ENCODE measurements around the gene ICE1. TPM values are rescaled to one million over a fixed set of nuclear protein-coding genes. Genes with fewer than 3 reads are reported as not detected.

ICE1 gene
- polyA plus RNA-seq, 2 of the 4 experiments (the other 2 are of a cell fraction), result 16.3 to 33.1 TPM

DNA sequence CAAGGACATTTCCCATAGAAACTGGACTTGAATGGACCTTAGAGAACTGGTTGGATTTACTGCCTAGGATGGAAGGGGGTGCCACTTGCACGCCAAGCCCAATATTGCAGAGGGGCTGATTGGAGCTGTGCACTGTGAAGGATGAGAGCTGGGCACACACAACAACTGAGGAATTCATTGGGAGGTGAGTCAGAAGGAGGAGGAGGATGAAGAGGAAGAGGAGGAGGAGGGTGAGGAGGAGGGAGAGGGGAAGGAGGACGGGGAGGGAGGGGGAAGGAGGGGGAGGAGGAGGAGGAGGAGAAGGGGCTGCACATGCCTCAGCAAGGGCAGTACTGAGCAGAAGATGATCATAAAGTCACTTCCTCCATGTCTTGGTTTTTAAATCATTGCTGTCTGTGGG, 5.7 kb upstream of the ICE1 start:
- ChIA-PET CTCF (interaction anchor here (0.6 to 9.7 kb wide), 6 partner anchors 21 to 555 kb away, joined by 3 to 234 read pairs (median 38); partner anchors contain the start of gene ADAMTS16), POLR2A (no interaction called here)
- ATAC-seq, result no peak
- FAIRE-seq, result no peak
- peak overlapping the region in 1 of 2 experiments; percentile 9; a peak in 1 of 6 replicates for H3K27ac ChIP-seq
- TF ChIP-seq, protein P1, sequence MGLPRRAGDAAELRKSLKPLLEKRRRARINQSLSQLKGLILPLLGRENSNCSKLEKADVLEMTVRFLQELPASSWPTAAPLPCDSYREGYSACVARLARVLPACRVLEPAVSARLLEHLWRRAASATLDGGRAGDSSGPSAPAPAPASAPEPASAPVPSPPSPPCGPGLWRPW (IDR thresholded peaks at IDR 0.05), result no peak
- H3K4me1 ChIP-seq, result peaks cover 10% of the 10 kb centered on the region; the same call in 2 of the 3 replicates
- DNase-seq (ENCODE audit: low read depth in 1 of 2, low spot score in 1 of 2), result no peak
- no peaks in the 10 kb centered on the region for H3K9me3 ChIP-seq
- 60% methylated on average over 2 of the region's 2 CpGs for WGBS (ENCODE audit: missing lambda C conversion rate)
- no peak overlapping the region for H3K4me3 ChIP-seq
- H3K4me2 ChIP-seq, result no peak overlapping the region

DNA sequence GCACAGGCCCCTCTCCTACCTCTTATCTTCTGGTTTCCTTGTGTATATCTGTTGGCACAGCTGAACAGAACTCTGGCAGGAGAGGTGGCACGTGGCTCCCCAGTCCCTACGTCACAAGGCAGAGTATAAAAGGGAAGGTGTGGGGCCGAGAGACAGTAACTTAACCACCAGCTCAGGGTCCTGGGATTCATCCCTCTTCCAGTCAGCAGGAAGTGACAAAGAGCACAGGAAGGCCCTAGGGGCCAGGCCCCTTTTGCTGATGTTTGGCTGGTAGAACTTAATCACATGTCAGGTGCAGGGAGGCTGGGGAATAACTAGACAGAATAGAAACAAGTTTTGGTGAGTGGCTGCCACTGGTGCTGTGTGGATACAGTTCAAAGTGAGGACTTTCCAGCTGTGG, 4.5 kb upstream of the ICE1 start:
- ChIA-PET POLR2A (no interaction called here), CTCF (interaction anchor here (0.9 to 9.7 kb wide), 24 partner anchors 13 to 551 kb away, joined by 3 to 234 read pairs (median 8); partner anchors contain the start of gene ADAMTS16)
- H3K4me1 ChIP-seq, result peaks cover 10% of the 10 kb centered on the region; the same call in 2 of the 3 replicates
- TF ChIP-seq MAZ (IDR thresholded peaks at IDR 0.05; ENCODE audit: borderline replicate concordance, low read depth, low read length) (no peak), RCOR1 (IDR thresholded peaks at IDR 0.05; ENCODE audit: low read depth, low read length) (no peak)
- TF ChIP-seq, protein P2, sequence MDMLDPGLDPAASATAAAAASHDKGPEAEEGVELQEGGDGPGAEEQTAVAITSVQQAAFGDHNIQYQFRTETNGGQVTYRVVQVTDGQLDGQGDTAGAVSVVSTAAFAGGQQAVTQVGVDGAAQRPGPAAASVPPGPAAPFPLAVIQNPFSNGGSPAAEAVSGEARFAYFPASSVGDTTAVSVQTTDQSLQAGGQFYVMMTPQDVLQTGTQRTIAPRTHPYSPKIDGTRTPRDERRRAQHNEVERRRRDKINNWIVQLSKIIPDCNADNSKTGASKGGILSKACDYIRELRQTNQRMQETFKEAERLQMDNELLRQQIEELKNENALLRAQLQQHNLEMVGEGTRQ (IDR thresholded peaks at IDR 0.05), result no peak
- H3K4me2 ChIP-seq, result no peak overlapping the region
- FAIRE-seq (no peak), ATAC-seq (no peak), DNase-seq (ENCODE audit: low read depth in 1 of 2, low spot score in 1 of 2) (no peak)
- 53% methylated on average over 3 of the region's 3 CpGs for WGBS (ENCODE audit: missing lambda C conversion rate)
- 0 out of 6 replicates have a peak overlapping the region, but pooled peaks of 1 of the 2 experiments have one; percentile 8 for H3K27ac ChIP-seq
- no peak overlapping the region for H3K4me3 ChIP-seq
- H3K9me3 ChIP-seq, result no peaks in the 10 kb centered on the region

DNA sequence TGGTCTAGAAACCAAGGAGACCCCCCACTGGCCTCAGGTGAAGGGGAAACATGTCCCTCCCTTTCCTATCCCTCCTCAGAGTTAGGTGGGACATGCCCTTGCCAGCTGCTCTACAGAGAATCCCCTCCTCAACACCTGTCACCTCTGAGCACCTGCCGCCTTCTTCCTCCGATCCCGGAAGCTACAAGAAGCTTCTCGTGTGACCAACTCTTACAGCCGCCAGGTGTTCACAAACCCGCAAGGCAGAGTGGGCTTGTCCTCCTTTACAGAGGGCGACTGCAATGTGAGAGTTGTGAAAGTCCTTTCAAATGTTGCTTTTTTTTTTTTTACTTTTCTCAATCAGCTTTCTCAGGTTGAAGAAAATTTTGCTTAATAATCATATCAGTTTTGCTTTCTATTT, 3.7 kb upstream of the ICE1 start:
- DNase-seq (ENCODE audit: low read depth in 1 of 2, low spot score in 1 of 2) (no peak), FAIRE-seq (no peak), ATAC-seq (no peak)
- peaks cover 13% of the 10 kb centered on the region; the same call in 2 of the 3 replicates for H3K4me1 ChIP-seq
- H3K27ac ChIP-seq, result no peak overlapping the region; a peak in 1 of 6 replicates
- H3K4me2 ChIP-seq, result no peak overlapping the region
- ChIA-PET CTCF (interaction anchor here (0.6 to 9.7 kb wide), 55 partner anchors 10 to 556 kb away, joined by 3 to 234 read pairs (median 4); partner anchors contain the start of gene ADAMTS16), POLR2A (no interaction called here)
- no peak for TF ChIP-seq HEYL (CRISPR knock-in tag; IDR thresholded peaks at IDR 0.05)
- TF ChIP-seq MAZ (IDR thresholded peaks at IDR 0.05; ENCODE audit: borderline replicate concordance, low read depth, low read length), result no peak
- TF ChIP-seq ZNF302 (CRISPR knock-in tag; IDR thresholded peaks at IDR 0.05), result no peak
- WGBS (ENCODE audit: missing lambda C conversion rate), result 79% methylated on average over 7 of the region's 7 CpGs
- no peaks in the 10 kb centered on the region for H3K9me3 ChIP-seq
- no peak overlapping the region for H3K4me3 ChIP-seq

DNA sequence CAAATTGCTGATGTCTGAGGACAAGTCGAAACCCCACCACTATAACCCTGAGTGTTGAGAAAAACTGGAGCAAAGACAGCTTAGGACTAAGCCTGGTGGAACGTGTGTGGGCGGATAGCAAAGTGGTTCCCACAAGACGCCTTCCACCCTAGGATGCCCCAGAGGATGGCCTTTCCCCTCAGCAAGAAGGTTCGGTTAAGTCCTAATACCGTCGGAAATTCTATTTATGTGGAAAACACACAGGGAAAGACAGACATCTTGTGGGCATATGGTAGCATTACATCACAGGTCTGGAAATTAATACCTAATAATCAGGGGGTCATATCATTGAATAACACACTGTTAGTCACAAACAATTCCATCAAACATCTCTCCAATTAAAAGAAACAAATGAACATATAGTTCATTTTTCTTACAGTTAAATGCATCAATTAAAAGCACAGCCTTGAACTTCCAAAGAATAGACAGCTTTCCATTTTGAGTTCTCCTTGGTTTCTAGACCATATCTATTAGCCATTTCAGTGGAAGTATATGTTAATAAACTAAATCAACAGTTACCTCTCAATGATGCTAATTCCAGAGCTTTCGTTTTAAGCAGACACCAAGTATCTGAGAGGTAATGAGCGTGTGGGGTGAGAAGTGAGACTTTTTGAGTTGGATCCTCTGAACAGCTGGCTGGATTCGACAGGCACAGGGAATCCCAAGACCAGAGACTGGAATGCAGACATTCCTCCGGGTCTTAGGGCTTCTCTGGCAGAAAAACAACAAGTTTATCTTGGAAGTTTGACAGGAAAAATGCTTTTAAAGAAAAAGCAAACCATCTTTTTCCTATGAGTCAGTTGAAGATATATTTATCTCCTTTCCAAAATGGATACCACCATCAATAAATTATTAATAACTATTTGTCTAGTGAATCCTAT, 2.9 kb upstream of the ICE1 start:
- 14% methylated on average over 11 of the region's 11 CpGs for WGBS (ENCODE audit: missing lambda C conversion rate)
- no peak for FAIRE-seq
- POLR2A ChIA-PET, result no interaction called here

More for the DNA sequence above, 2.9 kb upstream of the ICE1 start:
- no peak overlapping the region for H3K4me3 ChIP-seq
- TF ChIP-seq SMC3 (IDR thresholded peaks at IDR 0.05) (peak; percentile 95), EHMT2 (IDR thresholded peaks at IDR 0.05; ENCODE audit: low read depth) (no peak), CEBPB (IDR thresholded peaks at IDR 0.05) (peak in 1 of 2 experiments; percentile 28; a peak in 1 of 4 replicates), HEYL (CRISPR knock-in tag; IDR thresholded peaks at IDR 0.05) (no peak), RAD21 (conservative IDR thresholded peaks at IDR 0.05 in 1 of 2, IDR thresholded peaks at IDR 0.05 in 1 of 2) (peak; percentile 94 to 95), RARB (CRISPR knock-in tag; IDR thresholded peaks at IDR 0.05) (no peak)
- TF ChIP-seq, protein P3, sequence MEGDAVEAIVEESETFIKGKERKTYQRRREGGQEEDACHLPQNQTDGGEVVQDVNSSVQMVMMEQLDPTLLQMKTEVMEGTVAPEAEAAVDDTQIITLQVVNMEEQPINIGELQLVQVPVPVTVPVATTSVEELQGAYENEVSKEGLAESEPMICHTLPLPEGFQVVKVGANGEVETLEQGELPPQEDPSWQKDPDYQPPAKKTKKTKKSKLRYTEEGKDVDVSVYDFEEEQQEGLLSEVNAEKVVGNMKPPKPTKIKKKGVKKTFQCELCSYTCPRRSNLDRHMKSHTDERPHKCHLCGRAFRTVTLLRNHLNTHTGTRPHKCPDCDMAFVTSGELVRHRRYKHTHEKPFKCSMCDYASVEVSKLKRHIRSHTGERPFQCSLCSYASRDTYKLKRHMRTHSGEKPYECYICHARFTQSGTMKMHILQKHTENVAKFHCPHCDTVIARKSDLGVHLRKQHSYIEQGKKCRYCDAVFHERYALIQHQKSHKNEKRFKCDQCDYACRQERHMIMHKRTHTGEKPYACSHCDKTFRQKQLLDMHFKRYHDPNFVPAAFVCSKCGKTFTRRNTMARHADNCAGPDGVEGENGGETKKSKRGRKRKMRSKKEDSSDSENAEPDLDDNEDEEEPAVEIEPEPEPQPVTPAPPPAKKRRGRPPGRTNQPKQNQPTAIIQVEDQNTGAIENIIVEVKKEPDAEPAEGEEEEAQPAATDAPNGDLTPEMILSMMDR (IDR thresholded peaks at IDR 0.05), result peak; percentile 91
- DNase-seq (ENCODE audit: low read depth in 1 of 2, low spot score in 1 of 2) (peak; percentile 65 to 69), ATAC-seq (0 out of 6 replicates have a peak, but pooled peaks of 1 of the 2 experiments have one; percentile 1)
- peak overlapping the region; percentile 28; the same call in 1 of the 3 replicates for H3K4me2 ChIP-seq
- H3K27ac ChIP-seq, result peak overlapping the region in 1 of 2 experiments; percentile 45; a peak in 1 of 6 replicates
- peaks cover 18% of the 10 kb centered on the region; the same call in 2 of the 3 replicates for H3K4me1 ChIP-seq
- H3K9me3 ChIP-seq, result no peaks in the 10 kb centered on the region
- CTCF ChIA-PET, result interaction anchor here (0.6 to 9.7 kb wide), 65 partner anchors 11 to 1209 kb away, joined by 3 to 234 read pairs (median 4); partner anchors contain the start of gene ADAMTS16

All from A549 (cell line).